Dermis blood vessel endothelial cell (primary cell): ENCODE data around the gene OMA1. TPM values are rescaled to one million over a fixed set of nuclear protein-coding genes. Genes with fewer than 3 reads are reported as not detected.

ENCODE experiments used
- total RNA-seq: library from RNA; depleted of rRNA; stranded (reverse); fragments of >200 nt; gene quantifications from 2 replicates; pipeline ENCODE4 v1.2.3, GENCODE V29; 2014

The OMA1 gene
- total RNA-seq, 1 donor from 2014 or later = 21.3 TPM

Other genes starting within 250 kb of the OMA1 start
- gene TACSTD2, start 30.5 kb upstream of the OMA1 start, total RNA-seq = 43.9 and 48.0 TPM in 2 replicates
- gene MYSM1, start 153.3 kb upstream of the OMA1 start, total RNA-seq = 16.2 and 19.5 TPM in 2 replicates
- 73.5 and 159 TPM in 2 replicates for gene JUN, start 237.3 kb upstream of the OMA1 start, total RNA-seq